Rectal smooth muscle tissue (tissue), 1 donor: ENCODE data around the gene SAAL1.

Experiments
- H3K27ac ChIP-seq: one replicate; pipeline ENCODE4 v1.7.0; 2013; ENCODE audit warnings: low read depth, low read length, inconsistent platforms
- H3K27me3 ChIP-seq: one replicate; pipeline ENCODE4 v1.7.0; 2013; ENCODE audit warnings: low read length; ENCODE audit not compliant: control insufficient read depth, insufficient read depth
- H3K36me3 ChIP-seq: one replicate; pipeline ENCODE4 v1.7.0; 2013; ENCODE audit warnings: low read length; ENCODE audit not compliant: control insufficient read depth, insufficient read depth
- H3K4me1 ChIP-seq: one replicate; pipeline ENCODE4 v1.7.0; 2013; ENCODE audit warnings: low read length; ENCODE audit not compliant: control insufficient read depth, insufficient read depth
- H3K4me3 ChIP-seq: one replicate; pipeline ENCODE4 v1.7.0; 2013; ENCODE audit warnings: low read length
- H3K9ac ChIP-seq: one replicate; pipeline ENCODE4 v1.7.0; 2013; ENCODE audit warnings: low read length

Gene SAAL1

DNA sequence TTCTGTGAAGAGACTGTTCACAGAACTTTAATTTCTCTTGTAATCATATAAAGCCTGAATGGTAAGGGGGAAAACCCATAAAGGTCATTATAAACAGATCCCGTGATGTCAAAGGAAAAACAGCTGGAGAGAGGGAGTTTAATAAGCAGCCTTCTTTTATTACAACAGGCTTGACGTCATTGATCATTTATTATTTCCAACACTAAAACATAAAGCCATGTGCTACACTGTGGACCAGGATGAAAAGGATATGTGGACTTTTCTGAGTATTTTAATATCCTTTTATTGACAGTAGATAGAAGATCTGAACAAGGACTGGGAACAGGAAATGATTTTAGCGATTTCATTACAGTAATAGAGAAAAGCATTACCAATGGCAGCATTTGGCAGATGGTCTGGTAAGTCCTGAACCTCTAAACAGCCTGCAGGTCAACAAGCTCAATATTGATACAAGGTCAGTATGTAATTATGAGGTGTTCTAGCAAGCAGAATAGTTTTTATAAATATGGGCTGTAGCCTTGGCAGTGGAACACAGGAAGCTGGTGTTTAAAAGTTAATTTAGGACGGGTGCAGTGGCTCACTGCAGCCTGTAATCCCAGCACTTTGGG, 34.7 kb downstream of the SAAL1 start:
- Histone ChIP-seq H3K4me3 (no peak overlapping the region), H3K36me3 (no peaks in the 10 kb centered on the region), H3K27ac (no peak overlapping the region)

DNA sequence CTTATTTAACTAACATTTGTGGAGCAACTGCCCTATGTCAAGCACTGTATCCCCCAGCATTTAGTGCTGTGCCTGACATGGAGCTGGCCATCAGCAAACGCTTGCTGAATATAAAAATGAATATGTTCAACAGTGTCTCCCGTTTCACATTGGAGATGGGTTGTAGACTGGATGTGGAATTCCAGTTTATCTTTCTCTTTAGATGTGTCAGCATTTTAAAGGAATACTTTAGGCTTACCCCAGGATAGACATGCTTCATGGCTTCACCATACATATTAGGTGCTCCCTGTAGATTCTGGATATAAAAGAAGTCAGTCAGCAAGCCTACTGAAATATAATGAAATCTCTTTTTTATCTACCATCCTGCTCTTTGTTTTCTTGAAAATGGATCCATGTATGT, 38.5 kb downstream of the SAAL1 start:
- Histone ChIP-seq H3K27me3 (no peaks in the 10 kb centered on the region), H3K9ac (no peak overlapping the region), H3K27ac (no peak overlapping the region), H3K4me1 (no peaks in the 10 kb centered on the region), H3K4me3 (no peak overlapping the region), H3K36me3 (no peaks in the 10 kb centered on the region)

More for the DNA sequence above, 34.7 kb downstream of the SAAL1 start:
- H3K9ac ChIP-seq, result no peak overlapping the region
- H3K27me3 ChIP-seq, result no peaks in the 10 kb centered on the region
- no peaks in the 10 kb centered on the region for H3K4me1 ChIP-seq

- H3K9ac ChIP-seq, result no peak overlapping the region
- no peaks in the 10 kb centered on the region for H3K4me1 ChIP-seq
- H3K36me3 ChIP-seq, result no peaks in the 10 kb centered on the region
- no peak overlapping the region for H3K27ac ChIP-seq
- H3K27me3 ChIP-seq, result no peaks in the 10 kb centered on the region
- no peak overlapping the region for H3K4me3 ChIP-seq
These were observed 39.3 kb downstream of the SAAL1 start for GRCh38 chr11:18066626-18067025.

DNA sequence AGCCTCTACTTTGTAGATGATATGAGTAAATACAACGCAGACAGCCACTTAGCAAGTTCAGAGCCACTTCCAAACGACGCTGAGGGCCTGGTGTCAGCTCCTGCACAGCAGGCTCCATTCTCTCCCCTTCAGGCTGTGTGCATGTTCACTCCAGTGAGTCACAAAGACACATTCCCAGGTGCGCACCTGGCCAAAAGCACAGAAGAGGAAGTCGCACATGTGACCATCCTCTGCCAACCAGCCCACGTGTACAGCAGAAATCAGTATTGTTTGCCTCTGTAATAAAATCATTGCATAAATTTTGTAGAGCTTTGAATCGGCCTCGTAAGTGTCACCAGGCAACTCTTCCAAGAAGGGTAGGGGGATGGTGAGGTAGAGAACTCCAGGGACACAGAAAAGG, 40.3 kb downstream of the SAAL1 start:
- Histone ChIP-seq H3K27ac (no peak overlapping the region), H3K4me1 (no peaks in the 10 kb centered on the region), H3K4me3 (no peak overlapping the region), H3K36me3 (no peaks in the 10 kb centered on the region), H3K27me3 (no peaks in the 10 kb centered on the region), H3K9ac (no peak overlapping the region)

DNA sequence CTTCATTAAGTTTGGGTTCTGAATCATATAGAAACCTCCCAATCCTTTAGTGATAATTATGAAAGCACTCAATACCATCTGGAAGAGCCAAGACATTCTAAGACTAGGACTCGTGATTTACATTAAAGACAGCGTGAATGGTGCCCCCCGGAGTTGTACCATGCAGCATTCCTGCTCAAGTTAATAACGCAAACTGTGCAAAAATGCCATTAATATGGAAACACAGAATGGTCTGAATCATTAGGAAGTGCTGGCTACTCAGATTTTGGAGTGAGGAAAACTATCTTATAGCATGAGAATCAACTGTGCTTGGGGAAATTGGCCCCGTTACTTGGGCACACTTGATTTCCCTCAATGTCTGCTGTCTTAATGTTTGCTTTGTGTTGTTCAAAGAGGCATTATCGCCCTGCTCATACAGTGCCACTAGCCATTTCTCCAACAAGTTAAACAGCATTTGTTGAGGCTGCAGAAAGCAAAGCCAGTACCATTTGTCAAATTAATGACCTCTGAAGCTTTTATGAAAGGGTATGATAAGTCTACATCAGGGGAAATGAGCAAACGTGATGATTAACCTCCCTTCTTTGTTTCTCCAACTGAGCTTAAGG, 41.3 kb downstream of the SAAL1 start:
- Histone ChIP-seq H3K4me1 (no peaks in the 10 kb centered on the region), H3K27ac (no peak overlapping the region), H3K4me3 (no peak overlapping the region), H3K9ac (no peak overlapping the region), H3K27me3 (no peaks in the 10 kb centered on the region), H3K36me3 (no peaks in the 10 kb centered on the region)

- H3K27me3 ChIP-seq, result no peaks in the 10 kb centered on the region
- H3K27ac ChIP-seq, result no peak overlapping the region
- no peaks in the 10 kb centered on the region for H3K36me3 ChIP-seq
- no peak overlapping the region for H3K4me3 ChIP-seq
- H3K9ac ChIP-seq, result no peak overlapping the region
- no peaks in the 10 kb centered on the region for H3K4me1 ChIP-seq
These were observed 41.9 kb downstream of the SAAL1 start for GRCh38 chr11:18063862-18064434.

- no peaks in the 10 kb centered on the region for H3K27me3 ChIP-seq
- H3K27ac ChIP-seq, result no peak overlapping the region
- H3K4me3 ChIP-seq, result no peak overlapping the region
- H3K4me1 ChIP-seq, result no peaks in the 10 kb centered on the region
- no peak overlapping the region for H3K9ac ChIP-seq
- no peaks in the 10 kb centered on the region for H3K36me3 ChIP-seq
These were observed 42.8 kb downstream of the SAAL1 start for GRCh38 chr11:18063125-18063524.

DNA sequence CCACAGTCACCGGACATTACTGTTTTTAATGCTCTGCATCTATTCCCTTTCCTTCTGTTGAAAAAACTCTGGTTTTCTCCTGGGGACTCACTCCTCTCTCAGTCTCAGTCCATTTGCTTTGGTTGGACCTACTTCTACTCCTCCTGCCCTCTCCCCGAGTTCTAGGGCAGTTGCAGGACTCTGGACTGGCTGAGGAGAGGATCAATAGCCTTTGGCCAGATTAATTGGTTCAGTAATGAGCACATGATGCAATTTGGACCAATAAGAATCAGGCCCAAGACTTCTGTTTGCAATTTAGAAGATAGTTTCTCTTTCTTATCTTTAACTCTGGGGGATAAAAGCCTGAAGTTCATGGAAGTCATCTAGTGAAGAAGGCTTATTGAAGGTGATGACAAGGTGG, 44.5 kb downstream of the SAAL1 start:
- H3K4me1 ChIP-seq, result no peaks in the 10 kb centered on the region
- no peak overlapping the region for H3K9ac ChIP-seq
- no peaks in the 10 kb centered on the region for H3K36me3 ChIP-seq
- H3K4me3 ChIP-seq, result no peak overlapping the region
- H3K27me3 ChIP-seq, result no peaks in the 10 kb centered on the region
- H3K27ac ChIP-seq, result no peak overlapping the region

DNA sequence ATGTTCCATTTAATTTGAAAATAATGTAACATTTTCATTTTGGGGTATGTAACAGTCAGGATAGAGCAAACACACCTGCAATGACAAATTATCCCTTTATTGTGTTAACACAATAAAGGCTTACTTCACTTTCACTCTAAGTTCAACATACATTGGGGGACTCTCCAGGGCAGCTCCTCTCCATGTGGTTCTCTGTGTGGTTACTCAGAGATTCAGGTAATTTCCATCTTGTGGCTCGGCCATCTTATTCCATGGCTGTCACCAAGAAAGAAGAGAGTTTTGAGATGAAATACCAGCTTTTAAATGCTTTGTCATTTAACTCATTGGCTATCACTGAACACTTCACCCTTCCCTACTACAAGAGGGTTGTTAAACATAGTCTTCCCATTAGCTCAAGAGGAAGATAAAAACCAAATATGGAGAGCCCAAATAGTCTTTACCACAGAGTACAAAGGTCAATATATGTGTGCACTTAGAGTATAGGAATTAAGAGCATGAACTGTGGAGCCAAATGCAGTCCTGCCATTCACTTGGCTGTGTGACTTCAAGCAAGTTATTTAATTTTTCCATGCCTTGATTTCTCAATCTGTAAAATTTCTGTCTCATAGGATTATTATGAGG, 49.2 kb downstream of the SAAL1 start:
- Histone ChIP-seq H3K27me3 (no peaks in the 10 kb centered on the region), H3K36me3 (no peaks in the 10 kb centered on the region), H3K4me3 (no peak overlapping the region), H3K27ac (no peak overlapping the region), H3K9ac (no peak overlapping the region), H3K4me1 (no peaks in the 10 kb centered on the region)

- no peak overlapping the region for H3K9ac ChIP-seq
- H3K4me1 ChIP-seq, result no peaks in the 10 kb centered on the region
- H3K4me3 ChIP-seq, result no peak overlapping the region
- H3K27me3 ChIP-seq, result no peaks in the 10 kb centered on the region
- H3K27ac ChIP-seq, result no peak overlapping the region
- no peaks in the 10 kb centered on the region for H3K36me3 ChIP-seq
These were observed 51.3 kb downstream of the SAAL1 start for GRCh38 chr11:18054511-18055103.

DNA sequence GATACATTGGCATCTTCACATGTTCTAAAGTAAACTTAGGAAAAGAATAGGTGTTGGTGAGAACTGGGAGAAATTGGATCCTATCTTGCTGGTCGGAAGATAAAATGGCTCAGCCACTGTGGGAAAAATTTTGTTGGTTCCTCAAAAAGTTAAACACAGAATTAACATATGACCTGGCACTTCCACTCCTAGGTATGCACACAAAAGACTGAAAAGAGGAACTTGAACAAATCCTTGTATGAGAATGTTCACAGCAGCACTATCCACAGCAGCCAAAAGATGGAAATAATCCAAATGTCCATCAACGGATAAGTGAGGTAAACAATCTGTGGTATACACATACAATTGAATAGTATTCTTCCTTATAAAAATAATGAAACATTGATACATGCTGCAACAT, 55.0 kb downstream of the SAAL1 start:
- H3K36me3 ChIP-seq, result no peaks in the 10 kb centered on the region
- no peak overlapping the region for H3K27ac ChIP-seq
- H3K4me1 ChIP-seq, result no peaks in the 10 kb centered on the region
- no peaks in the 10 kb centered on the region for H3K27me3 ChIP-seq
- no peak overlapping the region for H3K9ac ChIP-seq
- no peak overlapping the region for H3K4me3 ChIP-seq

DNA sequence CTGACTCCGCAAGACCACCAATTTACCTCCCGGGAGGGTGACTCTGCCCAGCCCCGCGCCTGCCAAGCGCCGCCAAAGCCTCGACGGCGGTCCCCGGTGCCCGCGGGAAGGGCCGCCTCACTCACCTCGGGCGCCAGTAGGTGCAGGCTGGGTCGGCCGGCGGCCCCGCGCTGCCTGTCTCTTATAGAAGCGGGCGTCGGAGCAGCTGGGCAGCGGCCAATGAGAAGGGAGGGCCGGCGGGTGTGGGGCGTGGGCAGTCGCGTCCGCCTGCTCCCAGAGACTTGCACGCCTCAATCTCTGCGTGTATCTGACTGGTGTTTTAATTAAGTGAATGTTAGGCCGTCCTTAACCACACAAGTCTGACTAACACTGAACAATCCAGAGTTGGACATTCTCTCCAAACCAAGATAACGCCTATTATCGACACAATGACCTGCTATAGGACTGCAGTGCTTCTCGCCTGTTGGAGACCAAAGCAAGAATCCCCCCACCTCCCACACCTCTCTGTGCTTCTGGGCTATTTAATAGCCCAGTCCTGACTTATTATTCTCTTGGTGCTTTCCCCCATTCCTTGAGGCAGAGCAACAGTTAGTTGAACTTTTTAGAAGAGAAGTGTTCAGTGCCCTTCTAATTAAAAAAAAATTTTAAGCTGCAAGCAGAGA, 59.6 kb downstream of the SAAL1 start, which contains the start of gene TPH1:
TPH1 (minus strand) TSS at position 154 of the 662 bp plus-strand sequence. CDS start 5,507 bp downstream, outside the sequence.
- Histone ChIP-seq H3K27ac (no peak within 1 kb of the TSS), H3K4me1 (no peaks in the 10 kb centered on the region), H3K27me3 (no peaks in the 10 kb centered on the region), H3K36me3 (no peaks in the 10 kb centered on the region), H3K9ac (no peak within 1 kb of the TSS), H3K4me3 (no peak within 1 kb of the TSS)
